Liver (tissue), 9 donors: ENCODE measurements around the gene KCNK3. TPM values are rescaled to one million over a fixed set of nuclear protein-coding genes. Genes with fewer than 3 reads are reported as not detected.

Experiments
- DNase-seq: peaks from one replicate; pipeline ENCODE4 v3.0.0-alpha.2; 2017; ENCODE audit warnings: low spot score
- H3K27ac ChIP-seq, 2 donors: one replicate each; pipeline ENCODE4 v1.7.0; 2013; ENCODE audit warnings: inconsistent platforms in 2 of 2, low read length in 2 of 2, control low read depth in 1 of 2, low read depth in 1 of 2, mild to moderate bottlenecking in 1 of 2
- H3K27me3 ChIP-seq, 4 donors: one replicate each; pipeline versions ENCODE4 v1.6.1 to v1.7.0; 2013; ENCODE audit warnings: low read length in 3 of 4, inconsistent platforms in 1 of 4, mild to moderate bottlenecking in 1 of 4, moderate library complexity in 1 of 4; ENCODE audit not compliant: control insufficient read depth in 4 of 4, insufficient read depth in 4 of 4
- H3K36me3 ChIP-seq, 4 donors: one replicate each; pipeline versions ENCODE4 v1.6.1 to v1.7.0; 2013; ENCODE audit warnings: low read length in 3 of 4, mild to moderate bottlenecking in 3 of 4, low read depth in 1 of 4, moderate library complexity in 1 of 4; ENCODE audit not compliant: control insufficient read depth in 4 of 4, insufficient read depth in 3 of 4
- H3K4me1 ChIP-seq, 4 donors: one replicate each; pipeline versions ENCODE4 v1.6.1 to v1.7.0; 2013; ENCODE audit warnings: low read length in 3 of 4, mild to moderate bottlenecking in 3 of 4, moderate library complexity in 1 of 4; ENCODE audit not compliant: control insufficient read depth in 4 of 4, insufficient read depth in 4 of 4
- H3K4me3 ChIP-seq, 3 donors: one replicate each; pipeline versions ENCODE4 v1.6.1 to v1.7.0; 2013; ENCODE audit warnings: low read length in 3 of 3, control low read depth in 1 of 3, low read depth in 1 of 3, mild to moderate bottlenecking in 1 of 3
- H3K9ac ChIP-seq, 2 donors: one replicate each; pipeline ENCODE4 v1.7.0; 2013; ENCODE audit warnings: low read length in 2 of 2, mild to moderate bottlenecking in 2 of 2, moderate library complexity in 2 of 2, control low read depth in 1 of 2, low read depth in 1 of 2
- H3K9me3 ChIP-seq, 4 donors: one replicate each; pipeline versions ENCODE4 v1.6.1 to v1.7.0; 2013; ENCODE audit warnings: low read length in 3 of 4; ENCODE audit not compliant: control insufficient read depth in 4 of 4
- ATF3 ChIP-seq: IDR thresholded peaks from 2 replicates; pipeline ENCODE4 v1.6.1; 2016; ENCODE audit warnings: antibody characterized with exemption
- CTCF ChIP-seq: fragments of 150-350 bp; IDR thresholded peaks from 2 replicates; pipeline ENCODE4 v1.5.1; 2017; ENCODE audit warnings: improper control_type of control experiment, low read depth, low read length; ENCODE audit not compliant: missing input control
- EGR1 ChIP-seq, 2 donors: IDR thresholded peaks; 2 replicates each; pipeline ENCODE4 v1.6.1; 2016 to 2018; ENCODE audit warnings: antibody characterized with exemption in 2 of 2, low read depth in 2 of 2
- FOXA1 ChIP-seq: IDR thresholded peaks from 2 replicates; pipeline ENCODE4 v1.6.1; 2016; ENCODE audit warnings: antibody characterized with exemption
- FOXA2 ChIP-seq: IDR thresholded peaks from 2 replicates; pipeline ENCODE4 v1.6.1; 2016; ENCODE audit warnings: antibody characterized with exemption
- GABPA ChIP-seq, 2 donors: IDR thresholded peaks in 1 of 2; conservative IDR thresholded peaks in 1 of 2; 2 replicates each; pipeline ENCODE4 v1.6.1; 2016; ENCODE audit warnings: antibody characterized with exemption in 2 of 2, mild to moderate bottlenecking in 1 of 2, moderate library complexity in 1 of 2
- HNF4A ChIP-seq, 2 donors: conservative IDR thresholded peaks; 2 replicates each; pipeline ENCODE4 v1.6.1; 2016; ENCODE audit warnings: antibody characterized with exemption in 2 of 2, mild to moderate bottlenecking in 2 of 2
- HNF4G ChIP-seq: IDR thresholded peaks from 2 replicates; pipeline ENCODE4 v1.6.1; 2016; ENCODE audit warnings: antibody characterized with exemption
- JUND ChIP-seq, 2 donors: IDR thresholded peaks; 2 replicates each; pipeline ENCODE4 v1.6.1; 2016; ENCODE audit warnings: antibody characterized with exemption in 2 of 2
- NR2F2 ChIP-seq: IDR thresholded peaks from 2 replicates; pipeline ENCODE4 v1.6.1; 2016; ENCODE audit warnings: antibody characterized with exemption
- RAD21 ChIP-seq, 2 donors: IDR thresholded peaks; 2 replicates each; pipeline ENCODE4 v1.6.1; 2016; ENCODE audit warnings: antibody characterized with exemption in 2 of 2, mild to moderate bottlenecking in 2 of 2
- REST ChIP-seq: IDR thresholded peaks from 2 replicates; pipeline ENCODE4 v1.6.1; 2016; ENCODE audit warnings: antibody characterized with exemption, mild to moderate bottlenecking
- RXRA ChIP-seq, 2 donors: IDR thresholded peaks; 2 replicates each; pipeline ENCODE4 v1.6.1; 2017 to 2018; ENCODE audit warnings: antibody characterized with exemption in 2 of 2, mild to moderate bottlenecking in 1 of 2
- SP1 ChIP-seq: IDR thresholded peaks from 2 replicates; pipeline ENCODE4 v1.6.1; 2018; ENCODE audit warnings: antibody characterized with exemption, mild to moderate bottlenecking
- TAF1 ChIP-seq: conservative IDR thresholded peaks from 2 replicates; pipeline ENCODE4 v1.6.1; 2016; ENCODE audit warnings: antibody characterized with exemption, mild to moderate bottlenecking
- YY1 ChIP-seq: IDR thresholded peaks from 2 replicates; pipeline ENCODE4 v1.6.1; 2016; ENCODE audit warnings: antibody characterized with exemption, mild to moderate bottlenecking
- WGBS: extraction: QIAGEN DNeasy Blood & Tissue Kit; methylation state at CpG from one replicate; pipeline ENCODE4 v1.1.7; 2013; 5-methylcytosine and 5-hydroxymethylcytosine counted together
- polyA plus RNA-seq, 2 donors: library from polyadenylated mRNA; stranded (reverse) in 1 of 2; unstranded in 1 of 2; fragments of 200-250 nt in 1 of 2; fragments of >200 nt in 1 of 2; fragmentation: Nextera tagmentation in 1 of 2; extraction: Ambion mirVana in 1 of 2; gene quantifications; one replicate each; pipeline versions ENCODE4 v1.2.1 to v1.2.3, GENCODE V29; 2013 to 2015
- total RNA-seq, 2 donors: library from RNA; depleted of rRNA; stranded (reverse); fragments of >200 nt; gene quantifications; one replicate each; pipeline ENCODE4 v1.2.3, GENCODE V29; 2014
- TF ChIP-seq, protein P1 (sequence below): IDR thresholded peaks from 2 replicates; pipeline ENCODE4 v1.6.1; 2016; ENCODE audit warnings: antibody characterized with exemption
- TF ChIP-seq, protein P2 (sequence below): IDR thresholded peaks from 2 replicates; pipeline ENCODE4 v1.6.1; 2016; ENCODE audit warnings: antibody characterized with exemption
- donor health status: healthy.
- donor health status: healthy.
- donor health status: healthy.
- donor health status: healthy.
- donor health status: healthy.

The KCNK3 gene
- total and polyA plus RNA-seq, 4 donors, result 0.78 to 6.6 (median 2.6) TPM; not detected in 1

GRCh38 chr2:26649322-26649721 lies 43.2 kb upstream of the KCNK3 start:
- Histone ChIP-seq H3K36me3 (no peaks in the 10 kb centered on the region), H3K4me3 (no peak overlapping the region), H3K9me3 (no peaks in the 10 kb centered on the region), H3K27me3 (peaks cover 0 to 15% (median 0%) of the 10 kb centered on the region in 4 donors), H3K9ac (no peak overlapping the region), H3K4me1 (no peaks in the 10 kb centered on the region), H3K27ac (no peak overlapping the region)
- DNase-seq, result peak; percentile 10
- TF ChIP-seq GABPA (IDR thresholded peaks at IDR 0.05 in 1 of 2, conservative IDR thresholded peaks at IDR 0.05 in 1 of 2) (no peak), JUND (IDR thresholded peaks at IDR 0.05) (no peak)
- TF ChIP-seq, protein P1, sequence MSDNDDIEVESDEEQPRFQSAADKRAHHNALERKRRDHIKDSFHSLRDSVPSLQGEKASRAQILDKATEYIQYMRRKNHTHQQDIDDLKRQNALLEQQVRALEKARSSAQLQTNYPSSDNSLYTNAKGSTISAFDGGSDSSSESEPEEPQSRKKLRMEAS, result no peak
- 70% methylated on average over 7 of the region's 7 CpGs for WGBS

- H3K9me3 ChIP-seq, result no peaks in the 10 kb centered on the region
- 73% methylated on average over 12 of the region's 12 CpGs for WGBS
- H3K4me1 ChIP-seq, result no peaks in the 10 kb centered on the region
- peaks cover 0 to 12% (median 0%) of the 10 kb centered on the region in 4 donors for H3K27me3 ChIP-seq
- peak; percentile 17 for DNase-seq
- no peak overlapping the region for H3K27ac ChIP-seq
- TF ChIP-seq SP1 (no peak), YY1 (no peak), EGR1 (IDR thresholded peaks at IDR 0.05; ENCODE audit: low read depth in 2 of 2) (no peak), CTCF (no peak), NR2F2 (no peak), JUND (IDR thresholded peaks at IDR 0.05) (no peak), RAD21 (IDR thresholded peaks at IDR 0.05) (no peak), ATF3 (no peak), REST (no peak), FOXA2 (no peak), FOXA1 (no peak), TAF1 (no peak), RXRA (IDR thresholded peaks at IDR 0.05) (no peak), HNF4A (conservative IDR thresholded peaks at IDR 0.05) (no peak), GABPA (IDR thresholded peaks at IDR 0.05 in 1 of 2, conservative IDR thresholded peaks at IDR 0.05 in 1 of 2) (no peak), HNF4G (no peak)
- TF ChIP-seq, protein P2, sequence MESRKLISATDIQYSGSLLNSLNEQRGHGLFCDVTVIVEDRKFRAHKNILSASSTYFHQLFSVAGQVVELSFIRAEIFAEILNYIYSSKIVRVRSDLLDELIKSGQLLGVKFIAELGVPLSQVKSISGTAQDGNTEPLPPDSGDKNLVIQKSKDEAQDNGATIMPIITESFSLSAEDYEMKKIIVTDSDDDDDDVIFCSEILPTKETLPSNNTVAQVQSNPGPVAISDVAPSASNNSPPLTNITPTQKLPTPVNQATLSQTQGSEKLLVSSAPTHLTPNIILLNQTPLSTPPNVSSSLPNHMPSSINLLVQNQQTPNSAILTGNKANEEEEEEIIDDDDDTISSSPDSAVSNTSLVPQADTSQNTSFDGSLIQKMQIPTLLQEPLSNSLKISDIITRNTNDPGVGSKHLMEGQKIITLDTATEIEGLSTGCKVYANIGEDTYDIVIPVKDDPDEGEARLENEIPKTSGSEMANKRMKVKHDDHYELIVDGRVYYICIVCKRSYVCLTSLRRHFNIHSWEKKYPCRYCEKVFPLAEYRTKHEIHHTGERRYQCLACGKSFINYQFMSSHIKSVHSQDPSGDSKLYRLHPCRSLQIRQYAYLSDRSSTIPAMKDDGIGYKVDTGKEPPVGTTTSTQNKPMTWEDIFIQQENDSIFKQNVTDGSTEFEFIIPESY, result no peak
- TF ChIP-seq, protein P1, result no peak
- no peak overlapping the region for H3K4me3 ChIP-seq
- H3K36me3 ChIP-seq, result no peaks in the 10 kb centered on the region
- H3K9ac ChIP-seq, result no peak overlapping the region
Observed at GRCh38 chr2:26649992-26650712, 42.4 kb upstream of the KCNK3 start.
